ENCODE measurements around the gene TSC2.
"Not testable (repeated sequence)": the region's sequence is repeated elsewhere in the genome, so short reads cannot be mapped to it uniquely, and the experiment has no call there.

Gene TSC2

DNA sequence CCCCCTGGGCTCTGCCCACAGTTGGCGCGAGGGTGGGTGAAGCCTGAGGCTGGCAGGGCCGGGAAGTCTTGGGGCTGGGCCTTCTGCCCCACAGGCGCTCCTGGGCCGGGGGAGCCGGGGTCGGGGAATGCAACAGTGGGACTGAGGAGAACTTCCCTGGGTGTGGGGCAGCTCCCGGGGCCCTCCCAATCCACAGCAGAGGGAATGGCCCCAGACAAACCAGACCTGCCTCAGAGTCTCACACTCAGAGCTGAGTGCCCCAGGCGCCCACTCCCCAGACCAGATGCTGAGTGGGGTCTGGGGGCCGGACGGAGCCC lies 76.5 kb downstream of the TSC2 start:
- not testable (repeated sequence) for DNase-seq

DNA sequence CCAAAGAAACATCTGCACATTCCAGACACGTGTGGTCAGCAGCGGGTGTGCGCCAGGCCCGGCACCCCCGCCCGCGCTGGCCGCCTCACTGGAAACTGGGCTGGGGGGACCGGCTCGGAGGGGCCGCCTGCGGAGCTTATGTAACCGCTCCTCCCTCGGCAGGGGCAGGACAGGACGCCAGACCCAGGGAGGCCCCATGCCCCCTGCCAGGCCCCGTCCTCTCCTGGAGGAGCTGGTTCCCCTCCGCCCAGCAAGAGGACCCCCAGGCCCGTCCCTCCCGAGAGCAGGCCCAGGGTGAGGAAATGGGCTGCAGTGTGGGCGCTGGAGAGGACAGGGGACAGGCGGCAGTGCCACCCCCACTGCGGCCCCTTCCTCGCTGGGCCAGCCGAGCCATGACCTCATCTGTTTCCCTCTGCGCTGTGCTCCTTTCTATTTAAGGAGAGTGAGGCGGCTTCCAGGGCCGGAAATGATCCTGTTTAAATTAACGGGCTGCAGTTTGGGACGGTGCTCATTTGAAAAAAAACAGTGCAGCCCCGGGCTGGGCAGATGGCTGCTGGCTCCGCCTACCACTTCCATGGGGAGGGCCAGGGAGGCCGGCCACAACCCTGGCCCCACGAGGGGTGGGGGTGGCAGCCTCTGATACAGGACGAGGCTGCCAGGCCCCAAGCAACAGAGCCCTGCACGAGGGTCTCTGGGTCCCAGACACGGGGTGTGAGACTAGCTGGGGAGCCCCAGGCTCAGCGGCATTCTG lies 77.1 kb downstream of the TSC2 start:
- DNase-seq = peak; percentile 64

DNA sequence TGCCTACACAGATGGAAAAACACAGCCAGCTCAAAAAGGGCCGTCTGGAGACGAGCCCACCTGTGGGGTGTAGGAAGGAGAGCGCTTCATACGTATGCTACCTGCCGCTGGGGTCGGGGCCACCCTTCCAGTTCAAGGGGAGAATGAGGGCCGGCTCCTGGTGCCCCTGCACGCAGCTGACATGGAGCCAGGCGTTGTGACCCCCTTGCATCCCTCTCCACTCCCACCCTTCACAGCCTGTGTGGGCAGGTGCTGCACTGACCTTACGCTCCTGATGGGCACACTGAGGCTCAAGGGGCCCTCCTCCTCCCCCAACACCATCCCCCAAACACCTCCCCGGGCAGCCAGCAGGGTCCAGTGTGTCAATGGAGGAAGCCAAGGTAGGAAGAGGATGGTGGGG lies 77.8 kb downstream of the TSC2 start:
- not testable (repeated sequence) for DNase-seq

DNA sequence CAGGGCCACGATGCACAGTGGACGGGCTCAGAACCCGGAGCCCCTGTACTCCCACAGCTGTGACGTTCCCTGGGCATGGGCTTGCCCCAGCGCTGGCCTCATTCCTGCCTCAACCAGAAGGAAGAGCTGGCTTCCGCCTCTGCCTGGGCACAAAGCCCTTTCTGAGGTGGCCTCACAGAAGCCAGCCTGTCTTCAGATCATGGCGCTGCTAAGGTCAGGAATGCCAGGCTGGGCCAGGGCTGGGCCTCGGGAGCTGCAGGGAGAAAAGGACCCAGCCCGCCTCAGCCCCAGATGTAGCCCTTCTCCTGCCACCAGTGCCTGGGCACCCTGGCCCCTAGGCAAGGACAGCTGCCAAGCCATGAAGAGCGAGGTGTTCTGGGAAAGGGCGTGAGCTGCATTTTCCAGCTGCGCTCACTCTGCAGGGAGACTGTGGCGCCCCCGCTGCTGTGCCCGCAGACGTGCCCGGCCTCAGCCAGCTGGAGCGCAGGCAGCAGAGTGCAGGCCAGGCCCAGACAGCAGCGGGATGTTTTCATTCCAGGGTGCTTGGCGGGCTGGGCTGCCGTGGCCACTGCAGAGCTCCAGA lies 78.5 kb downstream of the TSC2 start:
- not testable (repeated sequence) for DNase-seq

DNA sequence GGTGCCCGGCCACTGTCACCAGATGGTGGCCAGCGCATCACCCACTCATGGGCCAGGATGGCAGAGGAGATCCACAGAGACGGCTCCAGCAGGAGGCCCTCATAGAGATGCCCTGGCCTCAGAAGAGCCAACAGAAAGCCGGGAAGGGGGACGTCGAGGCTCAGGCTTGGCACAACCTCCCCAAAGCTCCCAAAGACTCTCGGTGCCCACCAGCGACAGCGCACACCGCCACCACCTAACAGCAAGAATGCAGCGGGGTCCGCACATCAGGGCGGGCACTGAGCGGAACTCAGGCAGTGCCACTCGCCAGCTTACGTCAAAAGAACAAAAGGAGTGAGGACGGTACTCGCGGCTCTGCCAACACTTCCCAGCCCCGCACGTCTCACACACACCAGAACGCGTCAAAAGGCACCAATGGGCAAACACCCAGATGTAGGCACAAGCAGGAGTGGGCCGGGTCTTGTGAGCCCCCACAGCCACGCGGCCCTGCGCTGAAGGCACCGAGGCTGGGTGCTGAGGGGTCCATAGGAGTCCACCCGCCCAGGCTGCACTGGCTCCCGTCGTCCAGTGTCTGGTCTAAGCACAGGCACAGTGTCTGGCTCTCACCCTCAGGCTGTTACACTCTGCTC lies 79.3 kb downstream of the TSC2 start:
- DNase-seq = not testable (repeated sequence)

DNA sequence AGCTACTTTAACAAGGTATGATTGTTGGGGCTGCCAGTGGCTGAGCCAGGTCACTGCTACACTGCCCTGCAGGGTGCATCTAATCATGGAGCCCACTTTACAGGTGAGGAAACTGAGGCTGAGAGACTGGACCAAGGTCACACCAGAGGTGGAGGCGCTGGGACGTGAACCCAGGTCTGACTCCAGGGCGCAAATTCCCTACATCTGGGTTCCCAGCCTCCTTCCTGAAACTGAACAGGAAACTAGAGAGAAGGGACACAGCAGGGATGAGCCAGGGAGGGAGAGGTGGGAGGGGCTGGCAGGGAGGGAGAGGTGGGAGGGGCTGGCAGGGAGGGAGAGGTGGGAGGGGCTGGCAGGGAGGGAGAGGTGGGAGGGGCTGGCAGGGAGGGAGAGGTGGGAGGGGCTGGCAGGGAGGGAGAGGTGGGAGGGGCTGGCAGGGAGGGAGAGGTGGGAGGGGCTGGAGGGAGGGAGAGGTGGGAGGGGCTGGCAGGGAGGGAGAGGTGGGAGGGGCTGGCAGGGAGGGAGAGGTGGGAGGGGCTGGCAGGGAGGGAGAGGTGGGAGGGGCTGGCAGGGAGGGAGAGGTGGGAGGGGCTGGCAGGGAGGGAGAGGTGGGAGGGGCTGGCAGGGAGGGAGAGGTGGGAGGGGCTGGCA lies 80.0 kb downstream of the TSC2 start:
- DNase-seq = not testable (repeated sequence)

DNA sequence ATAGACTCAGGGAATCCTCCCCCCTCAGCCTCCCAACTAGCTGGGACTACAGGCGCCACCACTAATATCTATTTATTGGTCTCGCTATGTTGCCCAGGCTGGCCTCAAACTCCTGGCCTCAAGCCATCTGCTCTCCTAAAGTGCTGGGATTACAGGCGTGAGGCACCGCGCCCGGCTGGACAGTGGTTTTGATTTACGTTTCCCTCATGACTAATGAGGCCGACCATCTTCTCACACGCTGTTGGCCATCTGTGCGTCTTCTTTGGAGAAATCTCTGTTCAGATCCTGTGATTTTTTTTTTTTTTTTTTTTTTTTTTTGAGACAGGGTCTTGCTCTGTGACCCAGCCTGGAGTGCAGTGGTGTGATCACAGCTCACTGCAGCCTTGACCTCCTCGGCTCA lies 81.5 kb downstream of the TSC2 start:
- not testable (repeated sequence) for DNase-seq

DNA sequence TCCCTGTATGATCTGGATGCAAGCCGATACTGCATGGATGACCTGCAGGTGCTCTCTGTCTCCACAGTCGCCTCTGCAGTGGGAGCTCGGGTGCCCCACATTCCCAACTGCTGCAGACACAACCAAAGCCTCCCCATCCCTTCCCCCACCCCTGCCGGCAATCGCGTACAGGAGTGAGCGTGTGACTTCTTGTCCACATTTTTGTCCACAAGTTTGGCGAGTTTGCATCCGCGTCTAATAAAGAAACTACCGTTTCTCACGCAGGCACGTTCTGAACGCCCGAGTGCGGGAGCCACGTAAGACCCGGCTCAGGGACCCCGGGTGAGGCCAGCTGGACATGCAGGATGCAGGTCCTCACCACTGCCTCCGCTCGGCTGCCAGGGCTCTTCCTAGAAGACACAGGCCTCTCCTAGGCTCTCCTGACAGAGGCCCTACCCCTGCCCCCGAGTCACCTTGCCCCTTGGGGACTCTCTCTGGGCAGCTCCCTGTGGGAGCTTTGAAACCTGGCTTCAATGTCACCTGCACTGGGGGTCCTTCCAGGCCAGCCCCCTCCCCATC lies 82.2 kb downstream of the TSC2 start:
- DNase-seq = not testable (repeated sequence)

DNA sequence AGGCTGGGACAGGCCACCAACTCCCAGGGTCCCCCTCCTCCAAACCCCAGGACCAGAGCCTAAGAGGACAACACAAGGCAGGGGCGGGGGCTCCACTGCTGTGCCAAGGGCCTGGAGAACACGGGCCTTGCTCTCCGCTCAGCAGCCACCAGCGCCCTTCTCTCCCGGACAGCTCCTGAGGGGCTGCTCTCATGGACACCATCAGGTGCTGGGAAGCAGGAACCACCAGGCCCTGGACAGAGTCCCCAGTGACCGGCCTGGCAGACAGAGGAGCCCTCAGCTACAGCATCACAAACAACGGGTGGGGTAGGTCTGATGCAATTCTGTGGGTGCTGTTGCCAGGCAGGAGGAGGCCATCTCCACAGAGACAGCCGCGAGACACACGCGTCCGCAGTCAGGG lies 86.0 kb downstream of the TSC2 start:
- DNase-seq = not testable (repeated sequence)

DNA sequence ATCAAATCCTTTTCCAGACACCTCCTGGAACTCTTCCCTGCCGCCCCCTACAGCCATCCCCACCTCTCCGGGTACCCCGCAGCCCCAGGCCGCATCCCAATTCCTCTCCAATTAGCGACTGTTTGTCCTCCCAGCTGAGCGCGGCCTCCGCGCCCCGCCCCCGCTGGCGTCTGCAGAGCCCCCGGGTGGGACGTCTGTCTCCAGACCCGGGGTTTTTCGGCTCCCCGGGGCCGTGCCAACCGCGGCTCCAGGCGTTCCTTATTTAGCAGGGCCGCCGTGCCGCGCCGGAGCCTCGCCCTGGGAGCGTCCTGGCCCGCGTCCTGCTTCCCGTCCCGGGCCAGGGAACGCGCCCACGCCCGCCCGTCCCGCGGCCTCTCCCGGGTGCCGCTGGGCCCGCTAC lies 87.3 kb downstream of the TSC2 start:
- not testable (repeated sequence) for DNase-seq

DNA sequence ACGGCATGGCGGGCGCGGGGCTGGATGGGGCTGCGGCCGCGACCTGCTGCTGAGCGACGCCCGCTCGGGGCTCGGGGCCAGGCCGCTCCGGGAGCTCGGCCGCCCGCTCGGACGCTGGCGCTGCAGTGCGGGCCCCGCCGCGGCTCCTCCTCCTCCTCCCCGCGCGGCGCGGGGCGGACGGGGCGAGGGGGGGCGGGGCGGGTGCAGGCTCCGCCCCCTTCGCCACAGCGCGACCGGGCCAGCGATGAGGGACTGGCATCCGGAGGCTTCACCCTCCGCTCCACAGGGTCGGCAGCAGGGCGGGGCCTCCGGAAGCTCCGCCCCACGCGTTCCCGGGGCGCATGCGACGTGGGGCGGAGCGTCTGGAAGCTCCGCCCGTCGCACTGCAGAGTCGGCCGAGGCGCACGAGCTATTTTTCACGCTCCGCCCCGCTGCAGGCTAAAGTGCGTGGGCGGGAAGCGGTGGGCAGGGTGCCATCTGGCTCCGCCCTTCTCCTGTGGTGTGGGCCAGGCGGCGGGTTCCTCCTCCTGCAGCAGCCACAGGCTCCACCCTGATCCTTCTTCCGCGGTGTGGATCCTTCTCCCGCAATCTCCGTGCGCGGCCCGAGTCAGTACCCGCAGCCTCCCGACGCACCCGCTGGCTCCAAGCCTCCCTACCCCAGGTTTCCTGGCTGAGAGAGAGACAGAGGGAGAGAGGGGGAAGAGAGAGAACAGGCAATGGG lies 88.1 kb downstream of the TSC2 start, which contains the start of gene PKD1:
TSS of gene PKD1 (minus strand) at position 129 of the 721 bp plus-strand sequence. CDS start 209 bp downstream, outside the sequence.
- peak; percentile 99 for DNase-seq
